GM19240 (cell line): Measurements from ENCODE around the gene DLG4.
"Not testable (repeated sequence)": the region's sequence is repeated elsewhere in the genome, so short reads cannot be mapped to it uniquely, and the experiment has no call there.

ENCODE experiments used
- DNase-seq: peaks from one replicate; pipeline ENCODE4 v3.0.0; 2011; ENCODE audit warnings: low spot score; ENCODE audit not compliant: insufficient read length

DLG4 gene

DNA sequence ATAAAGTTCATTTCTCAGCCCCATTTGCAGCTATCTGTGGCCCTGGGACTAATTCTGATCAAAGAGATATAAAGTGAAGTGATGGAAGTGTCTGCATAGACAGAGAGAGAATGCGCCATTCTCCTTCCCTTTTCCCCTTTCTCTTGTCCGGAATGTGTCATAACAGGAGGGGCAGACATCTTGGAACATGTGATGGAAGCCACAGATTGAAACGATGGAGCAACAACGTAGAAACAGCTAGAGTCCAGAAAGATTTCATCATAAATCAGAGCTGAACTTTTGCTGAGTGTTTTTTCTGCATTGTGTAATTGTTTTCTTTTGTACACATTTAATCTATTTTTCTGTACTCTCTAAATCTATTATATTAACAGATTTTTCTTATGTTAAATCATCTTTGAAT lies 51.8 kb downstream of the DLG4 start:
- no peak for DNase-seq

DNA sequence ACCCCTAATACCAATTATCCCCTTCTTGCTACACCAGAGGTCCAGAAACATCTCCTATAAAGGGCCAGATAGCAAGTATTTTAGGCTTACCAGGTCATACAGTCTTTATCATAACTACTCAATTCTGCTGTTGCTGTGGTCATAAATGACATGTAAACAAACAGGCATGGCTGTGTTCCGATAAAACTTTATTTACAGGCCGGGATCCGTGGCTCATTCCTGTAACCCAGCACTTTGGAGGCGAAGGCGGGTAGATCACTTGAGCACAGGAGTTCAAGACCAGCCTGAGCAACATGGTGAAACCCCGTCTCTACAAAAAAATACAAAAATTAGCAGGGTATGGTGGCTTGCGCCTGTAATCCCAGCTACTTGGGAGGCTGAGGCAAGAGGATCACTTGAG lies 52.8 kb downstream of the DLG4 start:
- DNase-seq = no peak

DNA sequence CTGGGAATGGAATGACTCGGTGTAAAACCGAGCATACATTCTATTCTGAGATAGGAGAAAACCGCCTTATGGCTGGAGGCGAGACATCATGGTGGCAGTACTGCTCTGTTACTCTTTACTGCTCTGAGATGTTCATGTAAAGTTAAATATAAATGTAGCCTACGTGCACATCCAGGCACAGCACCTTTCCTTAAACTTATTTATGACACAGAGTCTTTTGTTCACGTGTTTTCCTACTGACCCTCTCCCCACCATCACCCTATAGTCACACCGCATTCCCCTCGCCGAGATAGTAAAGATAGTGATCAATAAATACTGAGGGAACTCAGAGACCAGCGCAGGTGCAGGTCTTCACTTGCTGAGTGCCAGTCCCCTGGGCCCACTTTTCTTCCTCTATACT lies 60.1 kb downstream of the DLG4 start:
- DNase-seq = not testable (repeated sequence)

DNA sequence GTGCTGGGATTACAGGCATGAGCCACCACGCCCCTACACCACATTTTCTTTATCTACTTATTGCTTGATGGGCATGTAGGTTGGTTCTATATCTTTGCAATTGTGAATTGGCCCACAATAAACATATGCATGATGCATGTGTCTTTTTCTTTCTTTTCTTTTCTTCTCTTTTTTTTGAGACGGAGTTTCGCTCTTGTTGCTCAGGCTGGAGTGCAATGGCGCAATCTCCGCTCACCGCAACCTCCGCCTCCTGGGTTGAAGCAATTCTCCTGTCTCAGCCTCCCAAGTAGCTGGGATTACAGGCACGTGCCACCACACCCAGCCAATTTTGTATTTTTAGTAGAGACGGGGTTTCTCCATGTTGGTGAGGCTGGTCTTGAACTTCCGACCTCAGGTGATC lies 61.2 kb downstream of the DLG4 start:
- not testable (repeated sequence) for DNase-seq

DNA sequence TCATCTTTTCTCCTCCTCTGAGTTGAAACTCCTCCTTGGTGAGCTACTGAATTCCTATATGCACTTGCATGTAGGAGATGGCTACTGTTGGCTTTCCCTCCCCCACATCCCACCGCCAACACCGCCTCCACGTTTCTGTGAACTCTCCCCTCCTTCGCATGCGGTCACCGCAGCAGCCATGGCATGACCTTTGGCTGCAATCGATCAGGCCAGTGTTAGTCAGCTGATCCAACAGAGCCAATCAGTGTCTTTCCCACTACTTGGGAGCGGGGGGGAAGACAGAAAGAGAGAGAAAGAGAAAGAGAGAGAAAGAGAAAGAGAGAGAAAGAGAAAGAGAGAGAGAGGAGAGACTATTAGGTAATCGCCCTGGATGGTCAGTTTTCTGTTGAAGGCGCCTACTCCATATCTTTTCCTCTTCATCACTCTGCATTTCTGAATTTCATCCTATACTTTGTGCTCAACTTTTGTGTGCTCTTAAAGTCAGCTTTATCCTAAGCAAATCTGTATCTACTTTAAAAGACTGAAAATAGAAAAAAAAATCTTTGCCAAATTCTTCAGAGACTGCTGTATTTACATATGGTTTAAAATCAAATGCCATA lies 63.2 kb downstream of the DLG4 start:
- no peak for DNase-seq

DNA sequence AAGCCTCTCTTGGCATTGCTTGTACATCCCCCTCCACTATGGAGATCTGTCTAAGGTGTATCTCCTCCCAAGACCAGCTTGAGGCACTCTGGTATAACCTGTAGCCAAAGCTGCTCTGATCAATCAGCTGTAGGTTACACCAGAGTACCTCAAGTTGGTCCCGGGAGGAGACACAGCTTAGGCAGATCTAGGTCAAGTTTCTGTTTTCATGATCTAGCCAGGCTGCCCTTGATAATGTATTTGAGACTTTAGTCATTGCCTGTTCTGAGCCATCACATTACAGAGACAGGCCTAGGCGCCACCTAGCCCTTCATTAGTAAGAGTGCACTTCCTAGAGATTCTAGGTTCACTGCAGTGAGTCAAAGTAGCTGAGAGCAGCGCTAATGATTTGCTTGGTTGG lies 71.9 kb downstream of the DLG4 start:
- DNase-seq = no peak

DNA sequence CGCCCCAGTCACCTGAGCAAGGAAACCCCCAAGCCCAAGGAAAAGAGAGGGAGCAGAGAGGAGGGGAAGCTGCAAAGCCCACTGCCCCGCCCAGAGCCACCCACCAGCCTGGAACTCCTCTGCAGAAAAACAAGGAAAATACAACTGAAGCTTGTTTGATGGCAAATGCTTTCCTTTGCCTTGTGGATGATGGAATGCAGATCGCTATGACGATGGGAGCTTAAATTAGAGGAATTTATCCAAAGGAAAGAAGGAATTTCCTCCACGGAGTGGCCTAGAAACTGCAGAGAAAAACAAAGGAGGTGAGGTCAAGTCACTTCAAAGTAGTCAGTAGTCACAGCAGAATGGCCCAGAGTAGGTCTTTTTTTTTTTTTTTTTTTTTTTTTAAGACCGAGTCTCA lies 73.5 kb downstream of the DLG4 start:
- no peak for DNase-seq

DNA sequence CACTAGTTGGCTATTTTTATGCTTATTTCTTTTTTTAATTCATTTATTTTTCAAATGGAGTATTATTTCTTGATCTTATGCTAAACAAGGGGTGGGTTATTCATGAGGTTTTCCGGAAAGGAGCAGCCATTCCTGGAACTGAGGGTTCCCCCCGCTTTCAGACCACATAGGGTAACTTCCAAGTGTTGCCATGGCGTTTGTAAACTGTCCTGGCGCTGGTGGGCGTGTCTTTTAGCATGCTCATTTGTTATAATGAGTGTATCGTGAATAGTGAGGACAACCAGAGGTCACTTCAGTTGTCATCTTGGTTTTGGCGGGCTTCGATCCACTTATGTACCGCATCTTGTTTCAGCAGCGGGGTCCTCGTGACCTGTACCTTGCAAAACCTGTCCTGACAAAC lies 75.4 kb downstream of the DLG4 start:
- DNase-seq = no peak

DNA sequence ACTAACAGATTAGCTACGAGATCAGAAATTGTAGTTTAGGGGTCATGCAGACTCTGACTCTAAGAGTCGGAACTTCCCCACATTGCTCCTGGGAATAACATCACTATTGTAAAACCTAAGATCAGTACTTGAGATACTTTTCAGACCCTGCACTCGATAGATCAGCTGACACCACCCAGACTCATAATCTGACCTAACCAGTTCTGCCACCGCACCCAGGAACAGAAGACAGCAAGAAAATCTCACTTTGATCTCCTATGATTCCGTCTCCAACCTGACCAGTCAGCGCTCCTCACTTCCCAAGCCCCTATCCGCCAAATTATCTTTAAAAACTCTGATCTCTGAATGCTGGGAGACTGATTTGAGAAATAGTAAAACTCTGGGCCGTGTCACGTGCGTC lies 77.8 kb downstream of the DLG4 start:
- no peak for DNase-seq

DNA sequence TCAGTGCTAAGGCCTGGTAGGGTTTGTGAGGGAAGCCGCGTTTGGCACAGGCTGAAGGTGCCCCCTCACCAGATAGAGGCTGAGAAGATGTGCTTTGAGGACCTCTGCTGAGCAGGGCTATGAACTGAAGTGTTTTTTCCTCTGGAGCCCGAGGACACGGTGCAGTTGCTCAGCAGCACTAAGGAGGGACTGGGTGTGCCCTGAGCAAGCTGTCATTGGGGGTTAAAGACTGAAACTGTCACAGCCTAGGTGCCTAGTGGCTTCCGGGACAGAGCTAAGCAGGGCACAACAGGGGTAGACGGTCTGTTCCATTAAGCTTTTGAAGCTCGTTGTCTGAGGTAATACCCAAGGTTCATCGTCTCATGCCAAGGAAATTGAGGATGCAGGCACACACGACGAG lies 80.2 kb downstream of the DLG4 start:
- DNase-seq = no peak

DNA sequence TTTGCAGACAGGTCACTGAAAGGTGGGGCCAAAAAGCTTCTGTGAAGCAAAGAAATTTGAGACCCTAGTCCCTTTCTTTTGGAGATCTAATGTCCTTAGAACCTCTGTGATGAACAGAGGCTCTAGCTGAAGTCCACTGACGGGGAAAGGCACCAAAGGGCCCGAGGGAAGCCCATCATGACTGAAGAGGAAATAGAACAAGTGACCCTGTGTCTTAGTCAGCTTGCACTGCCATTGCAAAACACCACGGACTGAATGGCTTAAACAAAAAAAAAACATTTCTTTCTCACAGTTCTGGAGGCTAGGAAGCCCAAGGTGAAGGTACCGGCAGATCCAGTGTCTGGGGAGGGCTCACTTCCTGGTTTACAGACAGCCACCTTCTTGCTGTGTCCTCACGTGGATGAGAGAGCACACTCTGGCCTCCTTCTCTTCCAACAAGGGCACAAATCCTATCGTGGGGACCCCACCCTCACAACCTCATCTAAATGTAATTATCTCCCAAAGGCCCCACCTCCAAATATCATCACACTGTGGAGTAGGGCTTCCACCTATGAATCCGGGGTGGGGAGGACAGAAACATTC lies 80.7 kb downstream of the DLG4 start:
- no peak for DNase-seq

DNA sequence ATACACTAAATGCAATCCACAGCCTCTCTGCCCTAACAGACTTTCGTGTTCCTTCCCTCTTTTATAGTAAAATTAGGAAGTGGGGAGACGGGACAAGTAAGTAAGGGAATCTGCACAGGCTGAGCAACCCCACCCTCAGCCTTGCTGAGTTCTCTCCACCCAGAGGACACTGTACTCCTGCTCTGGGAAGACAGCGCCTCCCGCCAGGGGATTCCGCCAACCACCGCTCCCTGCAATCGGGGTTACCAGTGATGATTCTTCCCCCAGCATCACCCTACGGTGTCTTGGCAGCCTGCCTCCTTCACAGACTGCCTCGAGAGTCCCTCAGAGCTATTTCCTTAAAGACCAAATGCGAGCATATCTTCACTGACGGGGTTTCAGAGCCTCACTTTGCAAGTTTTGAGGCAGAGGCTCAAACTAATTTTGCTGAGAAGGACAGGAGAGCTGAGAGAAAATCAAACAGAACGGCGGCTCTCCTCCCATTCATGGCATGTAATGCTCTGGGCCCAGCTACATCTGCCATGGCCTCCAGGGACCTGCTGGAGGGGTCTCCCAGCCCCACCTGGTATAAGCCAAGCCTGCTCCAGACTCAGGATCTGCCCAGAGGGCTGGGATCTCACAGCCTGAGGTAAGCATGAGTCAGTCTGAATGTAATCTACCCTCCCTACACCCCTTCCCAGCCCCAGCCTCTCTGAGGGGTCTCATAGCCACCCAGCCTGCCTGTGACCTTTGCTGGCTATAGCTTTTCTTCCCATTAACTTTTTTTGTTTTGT lies 82.3 kb downstream of the DLG4 start:
- DNase-seq = no peak
